ENCODE data around the gene ENOX1.
"Not testable (repeated sequence)": the region's sequence is repeated elsewhere in the genome, so short reads cannot be mapped to it uniquely, and the experiment has no call there.

ENOX1 gene

DNA sequence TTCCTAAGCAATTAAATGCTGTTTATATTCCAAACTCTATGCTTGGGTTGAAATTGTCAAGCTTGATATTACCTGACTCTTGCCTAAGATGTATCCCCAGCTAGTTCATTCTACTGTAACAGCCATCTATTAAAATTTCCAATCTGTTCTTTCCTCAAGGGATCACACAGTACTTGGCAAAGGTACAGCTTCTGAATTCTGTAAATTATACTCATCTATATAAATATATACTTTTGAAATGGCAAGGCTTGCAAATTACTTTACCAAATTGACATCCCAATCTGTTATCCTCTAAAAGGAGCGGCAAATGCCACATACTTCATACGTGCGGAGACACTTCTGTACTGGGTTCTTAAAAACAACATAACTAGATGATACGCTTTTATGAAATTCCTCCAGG, 433.1 kb downstream of the ENOX1 start:
- Histone ChIP-seq H3K27ac (ENCODE audit: extremely low read depth, low read depth, low read length) (no peak overlapping the region), H3K4me1 (ENCODE audit: control insufficient read depth, insufficient read depth, low read length) (no peaks in the 10 kb centered on the region), H3K36me3 (ENCODE audit: control insufficient read depth in 2 of 2, insufficient read depth in 1 of 2, low read length in 2 of 2) (no peaks in the 10 kb centered on the region), H3K4me3 (ENCODE audit: low read depth, low read length) (no peak overlapping the region), H3K9me3 (ENCODE audit: control insufficient read depth, insufficient read depth, low read depth, low read length) (no peaks in the 10 kb centered on the region)
- ChIA-PET CTCF (interaction anchor here (0.6 kb wide), 1 partner anchor 8 kb away, joined by 3 read pairs; no protein-coding TSS in a partner anchor), POLR2A (no interaction called here)
- TF ChIP-seq ZNF561 (tag by site-specific recombination; IDR thresholded peaks at IDR 0.05; ENCODE audit: borderline replicate concordance) (no peak), ZNF548 (tag by site-specific recombination; IDR thresholded peaks at IDR 0.05) (no peak), ZNF24 (tag by site-specific recombination; IDR thresholded peaks at IDR 0.05) (no peak), ZNF776 (tag by site-specific recombination; IDR thresholded peaks at IDR 0.05; ENCODE audit: borderline replicate concordance) (no peak), ZNF146 (tag by site-specific recombination; IDR thresholded peaks at IDR 0.05) (no peak), GLIS1 (tag by site-specific recombination; IDR thresholded peaks at IDR 0.05) (no peak), ZBTB8A (tag by site-specific recombination; IDR thresholded peaks at IDR 0.05) (no peak), PATZ1 (tag by site-specific recombination; IDR thresholded peaks at IDR 0.05) (no peak), YY1 (tag by site-specific recombination; IDR thresholded peaks at IDR 0.05) (no peak)
- TF ChIP-seq, protein P1, sequence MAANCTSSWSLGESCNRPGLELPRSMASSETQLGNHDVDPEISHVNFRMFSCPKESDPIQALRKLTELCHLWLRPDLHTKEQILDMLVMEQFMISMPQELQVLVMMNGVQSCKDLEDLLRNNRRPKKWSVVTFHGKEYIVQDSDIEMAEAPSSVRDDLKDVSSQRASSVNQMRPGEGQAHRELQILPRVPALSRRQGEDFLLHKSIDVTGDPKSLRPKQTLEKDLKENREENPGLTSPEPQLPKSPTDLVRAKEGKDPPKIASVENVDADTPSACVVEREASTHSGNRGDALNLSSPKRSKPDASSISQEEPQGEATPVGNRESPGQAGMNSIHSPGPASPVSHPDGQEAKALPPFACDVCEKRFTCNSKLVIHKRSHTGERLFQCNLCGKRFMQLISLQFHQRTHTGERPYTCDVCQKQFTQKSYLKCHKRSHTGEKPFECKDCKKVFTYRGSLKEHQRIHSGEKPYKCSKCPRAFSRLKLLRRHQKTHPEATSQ (tag by site-specific recombination; IDR thresholded peaks at IDR 0.05): no peak
- TF ChIP-seq, protein P2, sequence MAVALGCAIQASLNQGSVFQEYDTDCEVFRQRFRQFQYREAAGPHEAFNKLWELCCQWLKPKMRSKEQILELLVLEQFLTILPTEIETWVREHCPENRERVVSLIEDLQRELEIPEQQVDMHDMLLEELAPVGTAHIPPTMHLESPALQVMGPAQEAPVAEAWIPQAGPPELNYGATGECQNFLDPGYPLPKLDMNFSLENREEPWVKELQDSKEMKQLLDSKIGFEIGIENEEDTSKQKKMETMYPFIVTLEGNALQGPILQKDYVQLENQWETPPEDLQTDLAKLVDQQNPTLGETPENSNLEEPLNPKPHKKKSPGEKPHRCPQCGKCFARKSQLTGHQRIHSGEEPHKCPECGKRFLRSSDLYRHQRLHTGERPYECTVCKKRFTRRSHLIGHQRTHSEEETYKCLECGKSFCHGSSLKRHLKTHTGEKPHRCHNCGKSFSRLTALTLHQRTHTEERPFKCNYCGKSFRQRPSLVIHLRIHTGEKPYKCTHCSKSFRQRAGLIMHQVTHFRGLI (tag by site-specific recombination; IDR thresholded peaks at IDR 0.05): no peak

DNA sequence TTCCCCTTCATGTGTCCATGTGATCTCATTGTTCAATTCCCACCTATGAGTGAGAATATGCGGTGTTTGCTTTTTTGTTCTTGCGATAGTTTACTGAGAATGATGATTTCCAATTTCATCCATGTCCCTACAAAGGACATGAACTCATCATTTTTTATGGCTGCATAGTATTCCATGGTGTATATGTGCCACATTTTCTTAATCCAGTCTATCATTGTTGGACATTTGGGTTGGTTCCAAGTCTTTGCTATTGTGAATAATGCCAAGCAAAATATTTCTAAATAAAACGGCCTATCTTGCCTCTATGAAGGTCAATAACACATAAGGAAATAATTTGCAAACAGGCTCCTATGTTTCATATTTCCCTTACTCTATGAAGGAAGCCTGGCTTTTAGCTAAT, 435.2 kb downstream of the ENOX1 start:
- H3K4me3 ChIP-seq (ENCODE audit: low read depth, low read length); H3K4me1 ChIP-seq (ENCODE audit: control insufficient read depth, insufficient read depth, low read length); H3K36me3 ChIP-seq (ENCODE audit: control insufficient read depth in 2 of 2, insufficient read depth in 1 of 2, low read length in 2 of 2); H3K9me3 ChIP-seq (ENCODE audit: control insufficient read depth, insufficient read depth, low read depth, low read length); CTCF ChIA-PET; H3K27ac ChIP-seq (ENCODE audit: extremely low read depth, low read depth, low read length); POLR2A ChIA-PET: not testable (repeated sequence)
- TF ChIP-seq ZNF146 (tag by site-specific recombination; IDR thresholded peaks at IDR 0.05): peak; percentile 88

GRCh38 chr13:43348397-43348796, 438.4 kb downstream of the ENOX1 start:
- peaks cover 6% of the 10 kb centered on the region for H3K4me1 ChIP-seq (ENCODE audit: control insufficient read depth, insufficient read depth, low read length)
- no peaks in the 10 kb centered on the region for H3K36me3 ChIP-seq (ENCODE audit: control insufficient read depth in 2 of 2, insufficient read depth in 1 of 2, low read length in 2 of 2)
- POLR2A ChIA-PET: no interaction called here
- no peak overlapping the region for H3K4me3 ChIP-seq (ENCODE audit: low read depth, low read length)
- H3K9me3 ChIP-seq (ENCODE audit: control insufficient read depth, insufficient read depth, low read depth, low read length): no peaks in the 10 kb centered on the region
- H3K27ac ChIP-seq (ENCODE audit: extremely low read depth, low read depth, low read length): no peak overlapping the region
- CTCF ChIA-PET: interaction anchor here (1.2 kb wide), 1 partner anchor 63 kb away, joined by 3 read pairs; no protein-coding TSS in a partner anchor
- TF ChIP-seq ZNF112 (tag by site-specific recombination; IDR thresholded peaks at IDR 0.05): no peak
- TF ChIP-seq ZNF518A (tag by site-specific recombination; conservative IDR thresholded peaks at IDR 0.05; ENCODE audit: low read depth): no peak
- no peak for TF ChIP-seq ZNF398 (tag by site-specific recombination; IDR thresholded peaks at IDR 0.05)
- TF ChIP-seq, protein P3, sequence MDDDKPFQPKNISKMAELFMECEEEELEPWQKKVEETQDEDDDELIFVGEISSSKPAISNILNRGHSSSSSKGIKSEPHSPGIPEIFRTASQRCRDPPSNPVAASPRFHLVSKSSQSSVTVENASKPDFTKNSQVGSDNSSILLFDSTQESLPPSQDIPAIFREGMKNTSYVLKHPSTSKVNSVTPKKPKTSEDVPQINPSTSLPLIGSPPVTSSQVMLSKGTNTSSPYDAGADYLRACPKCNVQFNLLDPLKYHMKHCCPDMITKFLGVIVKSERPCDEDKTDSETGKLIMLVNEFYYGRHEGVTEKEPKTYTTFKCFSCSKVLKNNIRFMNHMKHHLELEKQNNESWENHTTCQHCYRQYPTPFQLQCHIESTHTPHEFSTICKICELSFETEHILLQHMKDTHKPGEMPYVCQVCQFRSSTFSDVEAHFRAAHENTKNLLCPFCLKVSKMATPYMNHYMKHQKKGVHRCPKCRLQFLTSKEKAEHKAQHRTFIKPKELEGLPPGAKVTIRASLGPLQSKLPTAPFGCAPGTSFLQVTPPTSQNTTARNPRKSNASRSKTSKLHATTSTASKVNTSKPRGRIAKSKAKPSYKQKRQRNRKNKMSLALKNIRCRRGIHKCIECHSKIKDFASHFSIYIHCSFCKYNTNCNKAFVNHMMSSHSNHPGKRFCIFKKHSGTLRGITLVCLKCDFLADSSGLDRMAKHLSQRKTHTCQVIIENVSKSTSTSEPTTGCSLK (tag by site-specific recombination; IDR thresholded peaks at IDR 0.05): no peak

All from HEK293 (cell line).